Measurements from ENCODE around the gene ETV1.

ETV1 gene

DNA sequence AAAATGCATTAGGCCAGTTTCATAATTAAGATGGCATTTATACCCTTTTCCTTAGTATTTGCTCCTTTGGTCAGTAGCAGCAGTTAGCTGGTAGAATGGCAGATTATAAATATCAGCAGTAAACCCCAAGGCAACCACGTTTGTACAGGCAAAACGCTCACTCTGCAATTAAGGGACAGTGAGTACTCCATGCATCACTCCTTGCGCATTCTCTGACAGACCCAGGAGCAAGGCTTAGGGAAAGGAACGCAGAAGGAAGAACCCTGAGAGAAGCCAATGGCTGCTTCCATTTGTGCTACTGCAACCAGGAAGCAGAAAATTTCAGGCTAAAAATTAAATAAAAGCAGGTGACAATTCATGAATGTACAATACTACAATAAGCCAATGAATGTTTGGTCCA, 12.9 kb downstream of the ETV1 start:
- Histone ChIP-seq H3K79me2 (ENCODE audit: control insufficient read depth, insufficient read depth, low read length, poor library complexity) (no peaks in the 10 kb centered on the region), H3K4ac (ENCODE audit: low read depth, low read length) (no peak overlapping the region), H2BK12ac (ENCODE audit: low read length) (no peak overlapping the region), H2AFZ (ENCODE audit: insufficient read depth, low read length, poor library complexity) (no peak overlapping the region), H3K4me3 (ENCODE audit: low read depth, low read length) (no peak overlapping the region), H2AK5ac (ENCODE audit: low read length) (no peak overlapping the region), H3K4me2 (ENCODE audit: low read length) (no peak overlapping the region), H3K4me1 (ENCODE audit: control insufficient read depth in 1 of 2, insufficient read depth in 2 of 2, low read length in 2 of 2) (no peaks in the 10 kb centered on the region), H2BK120ac (ENCODE audit: insufficient read depth, low read length, poor library complexity) (no peak overlapping the region), H4K91ac (ENCODE audit: low read depth, low read length) (no peak overlapping the region), H3K9me3 (ENCODE audit: insufficient read depth, low read depth, low read length) (no peaks in the 10 kb centered on the region), H4K8ac (ENCODE audit: low read depth, low read length) (no peak overlapping the region), H4K12ac (ENCODE audit: low read depth, low read length) (no peak overlapping the region), H3K14ac (ENCODE audit: low read length) (no peak overlapping the region), H3K79me1 (ENCODE audit: low read length) (no peaks in the 10 kb centered on the region), H3K23ac (ENCODE audit: low read length) (no peak overlapping the region), H2BK5ac (ENCODE audit: low read depth, low read length, poor library complexity) (no peak overlapping the region), H3K36me3 (ENCODE audit: control insufficient read depth in 1 of 2, insufficient read depth in 2 of 2, low read length in 2 of 2) (no peaks in the 10 kb centered on the region), H3K27me3 (ENCODE audit: insufficient read depth, low read length) (no peaks in the 10 kb centered on the region), H3K27ac (ENCODE audit: low read depth, low read length) (no peak overlapping the region), H3K18ac (ENCODE audit: low read length) (no peak overlapping the region), H3K9ac (ENCODE audit: low read length) (no peak overlapping the region)
- no CpG with 5 or more reads among the region's 4 CpGs for WGBS (ENCODE audit: extremely low coverage, insufficient coverage, insufficient read length)
- no peak for DNase-seq

DNA sequence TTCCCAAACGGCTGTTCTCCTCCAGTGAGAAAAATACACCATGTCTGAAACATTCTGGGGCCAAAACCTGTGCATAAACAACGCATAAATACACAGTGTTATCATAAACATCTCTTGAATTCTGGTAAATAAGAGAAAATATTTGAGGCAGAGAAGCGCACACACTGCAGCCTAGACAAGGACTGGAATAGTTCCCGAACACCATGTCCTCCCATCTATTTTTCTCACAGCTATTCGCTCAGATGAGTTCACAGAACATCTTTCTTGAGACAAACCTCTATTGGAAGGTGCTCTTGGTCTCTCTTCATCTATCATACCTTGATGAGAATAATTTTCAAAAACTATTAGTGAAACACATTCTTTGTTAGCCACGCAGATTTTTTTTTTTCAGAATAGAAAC, 24.4 kb downstream of the ETV1 start:
- Histone ChIP-seq H3K18ac (ENCODE audit: low read length) (no peak overlapping the region), H3K4ac (ENCODE audit: low read depth, low read length) (no peak overlapping the region), H3K36me3 (ENCODE audit: control insufficient read depth in 1 of 2, insufficient read depth in 2 of 2, low read length in 2 of 2) (no peaks in the 10 kb centered on the region), H4K91ac (ENCODE audit: low read depth, low read length) (no peak overlapping the region), H2BK120ac (ENCODE audit: insufficient read depth, low read length, poor library complexity) (no peak overlapping the region), H4K8ac (ENCODE audit: low read depth, low read length) (no peak overlapping the region), H2AFZ (ENCODE audit: insufficient read depth, low read length, poor library complexity) (no peak overlapping the region), H3K9ac (ENCODE audit: low read length) (no peak overlapping the region), H3K4me2 (ENCODE audit: low read length) (no peak overlapping the region), H2BK5ac (ENCODE audit: low read depth, low read length, poor library complexity) (no peak overlapping the region), H3K27ac (ENCODE audit: low read depth, low read length) (no peak overlapping the region), H3K4me1 (ENCODE audit: control insufficient read depth in 1 of 2, insufficient read depth in 2 of 2, low read length in 2 of 2) (no peaks in the 10 kb centered on the region), H3K14ac (ENCODE audit: low read length) (no peak overlapping the region), H3K9me3 (ENCODE audit: insufficient read depth, low read depth, low read length) (no peaks in the 10 kb centered on the region), H2AK5ac (ENCODE audit: low read length) (no peak overlapping the region), H3K27me3 (ENCODE audit: insufficient read depth, low read length) (no peaks in the 10 kb centered on the region), H3K23ac (ENCODE audit: low read length) (no peak overlapping the region), H2BK12ac (ENCODE audit: low read length) (no peak overlapping the region), H3K79me1 (ENCODE audit: low read length) (no peaks in the 10 kb centered on the region), H4K12ac (ENCODE audit: low read depth, low read length) (no peak overlapping the region), H3K4me3 (ENCODE audit: low read depth, low read length) (no peak overlapping the region), H3K79me2 (ENCODE audit: control insufficient read depth, insufficient read depth, low read length, poor library complexity) (no peaks in the 10 kb centered on the region)
- no peak for DNase-seq
- no CpG with 5 or more reads among the region's 6 CpGs for WGBS (ENCODE audit: extremely low coverage, insufficient coverage, insufficient read length)

DNA sequence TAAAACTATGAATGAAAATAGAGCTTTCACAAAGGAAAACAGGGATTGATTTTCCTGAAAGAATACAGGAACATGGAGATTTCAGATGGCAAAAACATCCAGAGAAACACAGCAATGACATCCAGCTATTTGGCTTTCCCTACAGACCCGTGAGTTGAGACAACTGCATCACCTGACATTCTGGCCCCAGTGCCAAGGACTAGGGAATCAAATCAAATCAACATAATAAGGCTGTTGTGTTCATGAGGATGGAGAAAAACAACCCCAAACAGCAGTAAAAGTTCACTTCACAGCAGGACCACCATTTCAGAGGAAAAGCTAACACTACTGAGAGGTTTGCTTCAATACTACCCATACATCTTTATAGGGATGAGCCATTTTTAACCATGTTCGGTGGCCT, 25.5 kb downstream of the ETV1 start:
- Histone ChIP-seq H2AFZ (ENCODE audit: insufficient read depth, low read length, poor library complexity) (no peak overlapping the region), H4K8ac (ENCODE audit: low read depth, low read length) (no peak overlapping the region), H3K4me3 (ENCODE audit: low read depth, low read length) (no peak overlapping the region), H3K9me3 (ENCODE audit: insufficient read depth, low read depth, low read length) (no peaks in the 10 kb centered on the region), H3K4me2 (ENCODE audit: low read length) (no peak overlapping the region), H3K23ac (ENCODE audit: low read length) (no peak overlapping the region), H3K14ac (ENCODE audit: low read length) (no peak overlapping the region), H2BK12ac (ENCODE audit: low read length) (no peak overlapping the region), H3K79me1 (ENCODE audit: low read length) (no peaks in the 10 kb centered on the region), H3K9ac (ENCODE audit: low read length) (no peak overlapping the region), H2AK5ac (ENCODE audit: low read length) (no peak overlapping the region), H3K36me3 (ENCODE audit: control insufficient read depth in 1 of 2, insufficient read depth in 2 of 2, low read length in 2 of 2) (no peaks in the 10 kb centered on the region), H2BK120ac (ENCODE audit: insufficient read depth, low read length, poor library complexity) (no peak overlapping the region), H3K79me2 (ENCODE audit: control insufficient read depth, insufficient read depth, low read length, poor library complexity) (no peaks in the 10 kb centered on the region), H3K18ac (ENCODE audit: low read length) (no peak overlapping the region), H3K4ac (ENCODE audit: low read depth, low read length) (no peak overlapping the region), H4K91ac (ENCODE audit: low read depth, low read length) (no peak overlapping the region), H3K27me3 (ENCODE audit: insufficient read depth, low read length) (no peaks in the 10 kb centered on the region), H3K4me1 (ENCODE audit: control insufficient read depth in 1 of 2, insufficient read depth in 2 of 2, low read length in 2 of 2) (no peaks in the 10 kb centered on the region), H4K12ac (ENCODE audit: low read depth, low read length) (no peak overlapping the region), H2BK5ac (ENCODE audit: low read depth, low read length, poor library complexity) (no peak overlapping the region), H3K27ac (ENCODE audit: low read depth, low read length) (no peak overlapping the region)
- WGBS (ENCODE audit: extremely low coverage, insufficient coverage, insufficient read length): no CpG with 5 or more reads among the region's 2 CpGs
- DNase-seq: no peak

DNA sequence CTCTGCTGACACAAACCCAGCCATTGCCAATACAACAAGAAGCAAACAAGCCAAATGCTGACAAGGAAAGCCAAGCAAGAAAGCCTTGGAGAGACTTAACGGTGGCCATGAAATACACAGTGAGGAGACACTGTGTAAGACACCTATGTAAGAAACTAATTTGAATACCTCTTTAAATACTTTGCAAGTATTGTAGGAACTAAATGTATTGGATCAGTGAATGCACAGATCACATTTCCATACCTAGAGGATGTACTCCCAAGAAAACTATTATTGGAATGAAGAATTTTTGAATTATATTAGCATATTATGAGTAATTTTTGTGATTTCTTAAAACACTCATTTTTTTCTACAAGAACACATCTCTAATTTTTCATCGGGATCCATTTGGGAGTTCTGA, 34.0 kb downstream of the ETV1 start:
- H3K27ac ChIP-seq (ENCODE audit: low read depth, low read length): no peak overlapping the region
- H3K9ac ChIP-seq (ENCODE audit: low read length): no peak overlapping the region
- no peak overlapping the region for H3K18ac ChIP-seq (ENCODE audit: low read length)
- H3K27me3 ChIP-seq (ENCODE audit: insufficient read depth, low read length): no peaks in the 10 kb centered on the region
- H3K4ac ChIP-seq (ENCODE audit: low read depth, low read length): no peak overlapping the region
- H3K4me2 ChIP-seq (ENCODE audit: low read length): no peak overlapping the region
- H4K91ac ChIP-seq (ENCODE audit: low read depth, low read length): no peak overlapping the region
- no peak overlapping the region for H4K12ac ChIP-seq (ENCODE audit: low read depth, low read length)
- H3K79me1 ChIP-seq (ENCODE audit: low read length): no peaks in the 10 kb centered on the region
- no peaks in the 10 kb centered on the region for H3K36me3 ChIP-seq (ENCODE audit: control insufficient read depth in 1 of 2, insufficient read depth in 2 of 2, low read length in 2 of 2)
- no peaks in the 10 kb centered on the region for H3K79me2 ChIP-seq (ENCODE audit: control insufficient read depth, insufficient read depth, low read length, poor library complexity)
- H3K23ac ChIP-seq (ENCODE audit: low read length): no peak overlapping the region
- DNase-seq: no peak
- no peak overlapping the region for H2AK5ac ChIP-seq (ENCODE audit: low read length)
- no peak overlapping the region for H4K8ac ChIP-seq (ENCODE audit: low read depth, low read length)
- H3K4me1 ChIP-seq (ENCODE audit: control insufficient read depth in 1 of 2, insufficient read depth in 2 of 2, low read length in 2 of 2): no peaks in the 10 kb centered on the region
- no peak overlapping the region for H3K14ac ChIP-seq (ENCODE audit: low read length)
- H2BK12ac ChIP-seq (ENCODE audit: low read length): no peak overlapping the region
- WGBS (ENCODE audit: extremely low coverage, insufficient coverage, insufficient read length): no CpG with 5 or more reads among the region's 2 CpGs
- no peak overlapping the region for H2BK120ac ChIP-seq (ENCODE audit: insufficient read depth, low read length, poor library complexity)
- H2AFZ ChIP-seq (ENCODE audit: insufficient read depth, low read length, poor library complexity): no peak overlapping the region
- H2BK5ac ChIP-seq (ENCODE audit: low read depth, low read length, poor library complexity): no peak overlapping the region
- no peak overlapping the region for H3K4me3 ChIP-seq (ENCODE audit: low read depth, low read length)
- no peaks in the 10 kb centered on the region for H3K9me3 ChIP-seq (ENCODE audit: insufficient read depth, low read depth, low read length)

All from trophoblast cell (in vitro differentiated cells and primary cell).